SK-N-SH (cell line): Measurements from ENCODE around the gene CDSN.

ENCODE experiments used
- EZH2phosphoT487 ChIP-seq: fragments of 200-600 bp; sonication (generic); IDR thresholded peaks from 2 replicates; pipeline ENCODE4 v1.6.1; 2017; ENCODE audit warnings: low read depth, mixed run types, mild to moderate bottlenecking, antibody characterized with exemption, moderate library complexity, borderline replicate concordance
- JUND ChIP-seq: IDR thresholded peaks from 2 replicates; pipeline ENCODE4 v1.4.0; 2012
- MAX ChIP-seq: IDR thresholded peaks from 2 replicates; pipeline ENCODE4 v1.4.0; 2012; ENCODE audit warnings: low read depth
- MXI1 ChIP-seq: IDR thresholded peaks from 2 replicates; pipeline ENCODE4 v1.6.1; 2012; ENCODE audit warnings: mild to moderate bottlenecking, low read depth, low read length, improper control_type of control experiment
- RXRA ChIP-seq: IDR thresholded peaks from 2 replicates; pipeline ENCODE4 v1.4.0; 2012; ENCODE audit warnings: low read depth, mild to moderate bottlenecking, borderline replicate concordance
- SMC3 ChIP-seq: IDR thresholded peaks from 2 replicates; pipeline ENCODE4 v1.6.1; 2012; ENCODE audit warnings: low read depth, low read length, improper control_type of control experiment
- TAF1 ChIP-seq: IDR thresholded peaks from 2 replicates; pipeline ENCODE4 v1.6.1; 2012; ENCODE audit warnings: low read depth, mild to moderate bottlenecking, low read length, moderate library complexity, borderline replicate concordance
- TF ChIP-seq, protein P1 (sequence below): fragments of 200-600 bp; sonication (generic); IDR thresholded peaks from 2 replicates; pipeline ENCODE4 v1.6.1; 2017; ENCODE audit warnings: antibody characterized with exemption, mild to moderate bottlenecking, moderate library complexity

DNA sequence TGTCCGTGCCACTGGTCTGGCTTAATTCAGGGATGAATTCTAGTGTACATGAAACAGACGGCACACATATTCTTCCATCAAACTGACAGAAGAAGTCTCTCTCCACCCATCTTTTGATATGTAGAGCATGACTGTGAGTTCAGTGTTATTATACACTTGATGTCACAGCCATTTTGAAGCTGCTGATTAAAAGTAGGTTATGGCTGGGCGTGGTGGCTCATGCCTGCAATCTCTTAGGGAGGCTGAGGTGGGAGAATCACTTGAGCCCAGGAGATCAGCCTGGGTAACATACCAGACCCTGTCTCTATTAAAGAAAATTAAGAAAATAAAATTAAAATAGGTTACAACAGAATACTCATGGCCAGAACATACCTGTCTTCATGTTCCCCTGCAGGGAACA lies 28.6 kb downstream of the CDSN start:
- TF ChIP-seq, protein P1, sequence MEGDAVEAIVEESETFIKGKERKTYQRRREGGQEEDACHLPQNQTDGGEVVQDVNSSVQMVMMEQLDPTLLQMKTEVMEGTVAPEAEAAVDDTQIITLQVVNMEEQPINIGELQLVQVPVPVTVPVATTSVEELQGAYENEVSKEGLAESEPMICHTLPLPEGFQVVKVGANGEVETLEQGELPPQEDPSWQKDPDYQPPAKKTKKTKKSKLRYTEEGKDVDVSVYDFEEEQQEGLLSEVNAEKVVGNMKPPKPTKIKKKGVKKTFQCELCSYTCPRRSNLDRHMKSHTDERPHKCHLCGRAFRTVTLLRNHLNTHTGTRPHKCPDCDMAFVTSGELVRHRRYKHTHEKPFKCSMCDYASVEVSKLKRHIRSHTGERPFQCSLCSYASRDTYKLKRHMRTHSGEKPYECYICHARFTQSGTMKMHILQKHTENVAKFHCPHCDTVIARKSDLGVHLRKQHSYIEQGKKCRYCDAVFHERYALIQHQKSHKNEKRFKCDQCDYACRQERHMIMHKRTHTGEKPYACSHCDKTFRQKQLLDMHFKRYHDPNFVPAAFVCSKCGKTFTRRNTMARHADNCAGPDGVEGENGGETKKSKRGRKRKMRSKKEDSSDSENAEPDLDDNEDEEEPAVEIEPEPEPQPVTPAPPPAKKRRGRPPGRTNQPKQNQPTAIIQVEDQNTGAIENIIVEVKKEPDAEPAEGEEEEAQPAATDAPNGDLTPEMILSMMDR, result no peak
- TF ChIP-seq JUND, result no peak
- no peak for TF ChIP-seq RXRA
- no peak for TF ChIP-seq SMC3
- no peak for TF ChIP-seq MAX
- TF ChIP-seq TAF1, result no peak
- no peak for TF ChIP-seq MXI1
- no peak for TF ChIP-seq EZH2phosphoT487
